HG03442 (cell line): Measurements from ENCODE around the gene SHF.
A peak's percentile ranks its signal among the peaks of the same experiment; 100 is the strongest.
"Not testable (repeated sequence)": the region's sequence is repeated elsewhere in the genome, so short reads cannot be mapped to it uniquely, and the experiment has no call there.

Source experiments
- ATAC-seq: cut with Tn5 transposase; IDR thresholded peaks from one replicate; pipeline ENCODE4 v1.9.1; 2021; ENCODE audit warnings: mild to moderate bottlenecking, moderate library complexity; ENCODE audit not compliant: unreplicated experiment

SHF gene

GRCh38 chr15:45147606-45148005, 40.2 kb downstream of the SHF start:
- no peak for ATAC-seq

GRCh38 chr15:45146405-45146804, 41.4 kb downstream of the SHF start:
- no peak for ATAC-seq

- no peak for ATAC-seq
Measured at GRCh38 chr15:45144775-45145174, 43.0 kb downstream of the SHF start.

GRCh38 chr15:45143946-45144345, 43.8 kb downstream of the SHF start:
- no peak for ATAC-seq

- ATAC-seq: no peak
Measured at GRCh38 chr15:45143056-45143455, 44.7 kb downstream of the SHF start.

GRCh38 chr15:45141386-45141785, 46.4 kb downstream of the SHF start:
- ATAC-seq: no peak

- no peak for ATAC-seq
Measured at GRCh38 chr15:45140557-45141250, 47.1 kb downstream of the SHF start.

GRCh38 chr15:45139770-45140169, 48.0 kb downstream of the SHF start:
- ATAC-seq: no peak

- no peak for ATAC-seq
Measured at GRCh38 chr15:45138814-45139765, 48.7 kb downstream of the SHF start.

- ATAC-seq: no peak
Measured at GRCh38 chr15:45137703-45138102, 50.1 kb downstream of the SHF start.

- ATAC-seq: no peak
Measured at GRCh38 chr15:45136378-45136764, 51.4 kb downstream of the SHF start.

- ATAC-seq: not testable (repeated sequence)
Measured at GRCh38 chr15:45135705-45136377, 51.9 kb downstream of the SHF start.

- peak; percentile 55 for ATAC-seq
Measured at GRCh38 chr15:45134682-45135604, 52.8 kb downstream of the SHF start.

- no peak for ATAC-seq
Measured at GRCh38 chr15:45134046-45134445, 53.7 kb downstream of the SHF start.

GRCh38 chr15:45133561-45133920, 54.2 kb downstream of the SHF start:
- no peak for ATAC-seq

- no peak for ATAC-seq
Measured at GRCh38 chr15:45132844-45133560, 54.8 kb downstream of the SHF start.

GRCh38 chr15:45131510-45131909, 56.3 kb downstream of the SHF start:
- ATAC-seq: no peak

- no peak for ATAC-seq
Measured at GRCh38 chr15:45130291-45131000, 57.3 kb downstream of the SHF start.

GRCh38 chr15:45129651-45130129, 58.1 kb downstream of the SHF start, which contains the start of the genes DUOX1 and DUOXA1:
Gene DUOX1, plus strand, starts transcription at chr15:45129994. Its CDS starts 1,973 bp downstream, at chr15:45131967.
Gene DUOXA1, minus strand, starts transcription at chr15:45129879. Its CDS starts 6,865 bp downstream, at chr15:45123014.
- ATAC-seq: no peak
